PC-3 (cell line): ENCODE results near the gene DGKI. TPM values are rescaled to one million over a fixed set of nuclear protein-coding genes. Genes with fewer than 3 reads are reported as not detected.

Experiments
- ATAC-seq: fragments of 200-7000 bp; cut with Tn5 transposase; 2 replicates; pipeline ENCODE4 v1.9.1; 2020; ENCODE audit warnings: mild to moderate bottlenecking, moderate library complexity
- BruUV-seq: library from RNA; stranded (reverse); fragments of 400-500 nt; replicated peaks from 2 replicates; lab custom pipeline; 2021; lab: Mats Ljungman, UMichigan
- CTCF ChIA-PET: fragments of 300-600 bp; sonication (Branson Sonifier 250); formaldehyde crosslinking; loops from one replicate; lab custom pipeline; 2022; ENCODE audit warnings: antibody characterized with exemption; lab: Charles Lee
- POLR2A ChIA-PET: fragments of 300-600 bp; sonication (Branson Sonifier 250); formaldehyde crosslinking; loops from one replicate; lab custom pipeline; 2022; ENCODE audit warnings: antibody characterized with exemption; ENCODE audit not compliant: unreplicated experiment; lab: Charles Lee
- DNase-seq: peaks from one replicate; pipeline ENCODE4 v3.0.0-alpha.2; 2015
- H2AFZ ChIP-seq: fragments of 300-600 bp; sonication (generic); 2 replicates; pipeline ENCODE4 v1.6.0; 2016; ENCODE audit warnings: antibody characterized with exemption, low read length
- H3F3A ChIP-seq: fragments of 300-600 bp; sonication (generic); one replicate; pipeline ENCODE4 v1.6.0; 2017; ENCODE audit warnings: antibody characterized with exemption, low read length, control low read depth, mild to moderate bottlenecking; ENCODE audit not compliant: unreplicated experiment
- H3K27ac ChIP-seq: fragments of 300-600 bp; sonication (generic); 2 replicates; pipeline ENCODE4 v1.5.1; 2016; ENCODE audit warnings: mild to moderate bottlenecking, low read length
- H3K27me3 ChIP-seq: fragments of 300-600 bp; sonication (generic); 2 replicates; pipeline ENCODE4 v1.6.1; 2016; ENCODE audit warnings: low read length, mixed read lengths
- H3K36me3 ChIP-seq: fragments of 300-600 bp; sonication (generic); 2 replicates; pipeline ENCODE4 v1.6.1; 2016; ENCODE audit warnings: low read depth, mixed run types, low read length, mixed read lengths
- H3K4me1 ChIP-seq: fragments of 300-600 bp; sonication (generic); 2 replicates; pipeline ENCODE4 v1.5.1; 2016; ENCODE audit warnings: low read length; ENCODE audit not compliant: insufficient read depth
- H3K4me2 ChIP-seq: fragments of 300-600 bp; sonication (generic); 2 replicates; pipeline ENCODE4 v1.6.0; 2016; ENCODE audit warnings: low read length
- H3K4me3 ChIP-seq: fragments of 300-600 bp; sonication (generic); 2 replicates; pipeline ENCODE4 v1.5.1; 2016; ENCODE audit warnings: mild to moderate bottlenecking, low read length, mixed read lengths
- H3K79me2 ChIP-seq: fragments of 300-600 bp; sonication (generic); 2 replicates; pipeline ENCODE4 v1.6.1; 2017; ENCODE audit warnings: low read length, mixed read lengths
- H3K9ac ChIP-seq: fragments of 300-600 bp; sonication (generic); 2 replicates; pipeline ENCODE4 v1.6.0; 2016; ENCODE audit warnings: mild to moderate bottlenecking, low read length
- H3K9me2 ChIP-seq: fragments of 300-600 bp; sonication (generic); replicated peaks from 2 replicates; pipeline ENCODE4 v1.6.1; 2016; ENCODE audit warnings: mixed run types, low read length, mixed read lengths
- H3K9me3 ChIP-seq: fragments of 300-600 bp; sonication (generic); 2 replicates; pipeline ENCODE4 v1.6.1; 2016; ENCODE audit warnings: low read length, mixed read lengths
- H4K20me1 ChIP-seq: fragments of 300-600 bp; sonication (generic); 2 replicates; pipeline ENCODE4 v1.6.1; 2016; ENCODE audit warnings: low read length, mixed read lengths
- EZH2 ChIP-seq: fragments of 300-600 bp; sonication (generic); IDR thresholded peaks from one replicate; pipeline ENCODE4 v1.6.1; 2017; ENCODE audit warnings: antibody characterized with exemption, mild to moderate bottlenecking, low read length; ENCODE audit not compliant: unreplicated experiment
- EZH2phosphoT487 ChIP-seq: fragments of 300-600 bp; sonication (generic); IDR thresholded peaks from 2 replicates; pipeline ENCODE4 v1.6.1; 2018; ENCODE audit warnings: mild to moderate bottlenecking, antibody characterized with exemption, low read length, borderline replicate concordance
- intact Hi-C: fragments of 100-400 bp; cut with micrococcal nuclease; formaldehyde crosslinking; loops from 2 replicates; pipeline ENCODE4 v1.9.0; 2023
- total RNA-seq: library from RNA; depleted of rRNA; stranded (reverse); fragments of >200 nt; gene quantifications from 2 replicates; pipeline ENCODE4 v1.2.3, GENCODE V29; 2014
- TF ChIP-seq, protein P1 (sequence below): fragments of 300-600 bp; sonication (generic); conservative IDR thresholded peaks from 2 replicates; pipeline ENCODE4 v1.5.1; 2017; ENCODE audit warnings: antibody characterized with exemption, low read depth, mild to moderate bottlenecking, low read length

DGKI gene
- total RNA-seq, 1 experiment from 2014 or later = not detected

DNA sequence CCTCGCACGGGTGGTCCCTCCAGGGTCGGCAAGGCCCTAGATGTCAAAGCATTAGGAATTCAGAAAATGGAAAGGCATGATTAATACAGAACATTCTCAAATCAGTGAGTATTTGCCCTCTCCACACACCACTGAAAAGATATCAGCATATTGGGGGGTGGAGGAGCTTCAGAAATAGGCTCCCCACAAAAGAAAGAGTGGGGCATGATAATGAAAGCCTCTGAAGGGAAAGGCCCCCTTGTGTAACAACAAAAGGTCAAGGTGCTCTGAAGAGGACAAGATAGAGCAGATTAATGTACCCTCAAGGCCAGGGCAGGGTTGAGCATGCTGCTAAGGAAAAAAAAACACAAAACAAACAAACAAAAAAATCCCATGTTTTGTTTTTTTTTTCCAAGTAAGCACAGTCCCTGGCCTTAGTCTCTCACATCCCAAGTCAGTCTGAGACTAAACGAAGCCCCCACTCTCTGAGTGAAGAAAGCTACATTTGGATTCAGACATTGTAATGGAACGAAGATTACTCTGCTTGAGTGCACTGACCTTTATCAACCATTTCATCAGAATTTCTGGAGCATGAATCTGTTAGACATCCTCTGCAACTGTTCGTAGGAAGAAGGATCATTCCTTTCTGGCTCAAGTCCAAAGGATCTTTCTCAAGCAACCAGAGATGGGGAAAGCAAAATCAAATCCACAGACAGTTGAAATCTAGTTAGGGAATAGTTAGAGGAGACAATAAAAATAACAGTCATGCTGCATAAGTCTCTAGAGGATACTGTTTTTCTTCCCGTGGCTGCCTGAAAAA is 27.4 kb upstream of the DGKI start:
- H3K27ac ChIP-seq = no peak overlapping the region

DNA sequence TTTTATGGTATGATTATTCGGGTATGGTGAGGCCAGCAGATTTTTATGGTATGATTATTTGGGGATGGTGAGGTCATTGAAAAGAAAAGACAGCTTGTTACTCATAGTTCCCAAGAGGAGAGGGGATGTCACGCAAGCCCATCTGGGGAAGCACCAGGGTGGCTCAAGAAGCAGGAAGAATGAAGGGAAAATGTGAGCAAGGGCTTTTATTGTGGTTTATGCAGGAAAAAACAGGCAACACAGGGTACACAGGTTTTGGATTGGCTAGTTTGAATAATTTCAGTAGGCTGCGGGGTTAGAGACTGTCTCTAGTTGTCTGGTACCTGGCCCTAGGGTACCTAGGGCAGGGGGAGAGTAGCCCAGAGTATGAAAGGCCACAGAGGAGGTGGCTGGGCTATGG is 26.8 kb upstream of the DGKI start:
- ChIA-PET CTCF (no interaction called here), POLR2A (no interaction called here)
- H4K20me1 ChIP-seq = no peaks in the 10 kb centered on the region
- no peaks in the 10 kb centered on the region for H3K4me1 ChIP-seq
- no peaks in the 10 kb centered on the region for H3K27me3 ChIP-seq
- H3F3A ChIP-seq = no peaks in the 10 kb centered on the region
- ATAC-seq (no peak), DNase-seq (no peak)
- no peak overlapping the region for H2AFZ ChIP-seq
- H3K9me2 ChIP-seq = no peaks in the 10 kb centered on the region
- H3K79me2 ChIP-seq = no peaks in the 10 kb centered on the region
- no peak overlapping the region for H3K27ac ChIP-seq
- no peak overlapping the region for H3K4me3 ChIP-seq
- no TSS peak for BruUV-seq
- no peak for TF ChIP-seq EZH2
- no peaks in the 10 kb centered on the region for H3K36me3 ChIP-seq
- H3K4me2 ChIP-seq = no peak overlapping the region
- intact Hi-C loops = no loop called here
- no peaks in the 10 kb centered on the region for H3K9me3 ChIP-seq
- H3K9ac ChIP-seq = no peak overlapping the region

More for the DNA sequence above, 27.4 kb upstream of the DGKI start:
- Histone ChIP-seq H3K9me2 (no peaks in the 10 kb centered on the region), H3K79me2 (no peaks in the 10 kb centered on the region), H4K20me1 (no peaks in the 10 kb centered on the region), H2AFZ (no peak overlapping the region), H3K9ac (no peak overlapping the region), H3K27me3 (no peaks in the 10 kb centered on the region), H3K36me3 (no peaks in the 10 kb centered on the region), H3K4me1 (no peaks in the 10 kb centered on the region), H3K9me3 (no peaks in the 10 kb centered on the region), H3F3A (no peaks in the 10 kb centered on the region), H3K4me2 (no peak overlapping the region), H3K4me3 (no peak overlapping the region)
- ATAC-seq (no peak), DNase-seq (no peak)
- TF ChIP-seq EZH2phosphoT487 (no peak), EZH2 (no peak)
- TF ChIP-seq, protein P1, sequence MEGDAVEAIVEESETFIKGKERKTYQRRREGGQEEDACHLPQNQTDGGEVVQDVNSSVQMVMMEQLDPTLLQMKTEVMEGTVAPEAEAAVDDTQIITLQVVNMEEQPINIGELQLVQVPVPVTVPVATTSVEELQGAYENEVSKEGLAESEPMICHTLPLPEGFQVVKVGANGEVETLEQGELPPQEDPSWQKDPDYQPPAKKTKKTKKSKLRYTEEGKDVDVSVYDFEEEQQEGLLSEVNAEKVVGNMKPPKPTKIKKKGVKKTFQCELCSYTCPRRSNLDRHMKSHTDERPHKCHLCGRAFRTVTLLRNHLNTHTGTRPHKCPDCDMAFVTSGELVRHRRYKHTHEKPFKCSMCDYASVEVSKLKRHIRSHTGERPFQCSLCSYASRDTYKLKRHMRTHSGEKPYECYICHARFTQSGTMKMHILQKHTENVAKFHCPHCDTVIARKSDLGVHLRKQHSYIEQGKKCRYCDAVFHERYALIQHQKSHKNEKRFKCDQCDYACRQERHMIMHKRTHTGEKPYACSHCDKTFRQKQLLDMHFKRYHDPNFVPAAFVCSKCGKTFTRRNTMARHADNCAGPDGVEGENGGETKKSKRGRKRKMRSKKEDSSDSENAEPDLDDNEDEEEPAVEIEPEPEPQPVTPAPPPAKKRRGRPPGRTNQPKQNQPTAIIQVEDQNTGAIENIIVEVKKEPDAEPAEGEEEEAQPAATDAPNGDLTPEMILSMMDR = no peak
- BruUV-seq = no TSS peak
- ChIA-PET POLR2A (no interaction called here), CTCF (no interaction called here)
- intact Hi-C loops = no loop called here

DNA sequence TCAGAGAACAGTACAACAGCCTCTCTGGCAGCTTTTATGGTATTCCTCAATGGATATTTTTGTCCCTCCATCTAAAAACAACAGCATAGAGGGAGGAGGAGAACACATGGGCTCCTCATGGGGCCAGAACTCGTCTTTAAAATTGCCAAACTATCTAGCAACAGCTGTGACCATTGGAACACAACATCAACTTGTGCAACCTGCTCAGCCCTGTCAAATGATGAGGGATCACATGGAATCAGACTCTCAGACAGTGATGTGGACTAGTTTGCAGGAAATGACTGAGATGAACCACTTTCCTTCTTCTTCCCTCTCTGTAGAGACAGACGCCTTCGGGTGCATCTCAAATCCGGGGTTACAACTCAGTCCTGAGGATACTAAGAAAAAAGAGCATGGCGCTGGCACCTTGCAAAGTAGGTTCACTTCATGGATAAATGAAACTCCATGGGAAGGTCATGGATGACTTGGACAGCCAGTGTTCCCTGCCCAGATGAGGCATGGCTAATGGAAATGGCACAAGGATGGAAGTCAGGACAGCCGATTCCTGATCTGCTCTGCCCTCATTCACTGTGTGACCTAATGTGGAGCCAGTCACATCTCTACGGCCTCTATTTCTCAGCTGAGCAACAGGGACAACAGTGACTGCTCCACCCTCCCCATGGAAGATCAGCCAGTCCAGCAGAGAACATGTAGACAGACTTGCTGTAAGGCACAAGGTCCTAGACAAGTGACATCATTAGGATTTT is 24.6 kb upstream of the DGKI start:
- ATAC-seq (no peak), DNase-seq (no peak)
- Histone ChIP-seq H3K4me1 (no peaks in the 10 kb centered on the region), H3K27ac (no peak overlapping the region), H3K36me3 (no peaks in the 10 kb centered on the region), H3K9me2 (no peaks in the 10 kb centered on the region), H3K9me3 (no peaks in the 10 kb centered on the region), H3K27me3 (no peaks in the 10 kb centered on the region), H3K4me2 (no peak overlapping the region), H4K20me1 (no peaks in the 10 kb centered on the region), H3K4me3 (no peak overlapping the region), H3F3A (no peaks in the 10 kb centered on the region), H3K79me2 (no peaks in the 10 kb centered on the region), H3K9ac (no peak overlapping the region), H2AFZ (no peak overlapping the region)
- TF ChIP-seq EZH2 (no peak), EZH2phosphoT487 (no peak)
- TF ChIP-seq, protein P1 = no peak
- CTCF ChIA-PET = no interaction called here
- no TSS peak for BruUV-seq
- POLR2A ChIA-PET = no interaction called here
- intact Hi-C loops = no loop called here
